ENCODE data around the gene ICAM4. TPM values are rescaled to one million over a fixed set of nuclear protein-coding genes. Genes with fewer than 3 reads are reported as not detected.
A peak's percentile ranks its signal among the peaks of the same experiment; 100 is the strongest.

ICAM4 gene
- total and polyA plus RNA-seq, 2 of the 13 experiments (the other 11 are each of a cell fraction or from before 2014, with no cell fraction given): 2.9 to 4.0 TPM

DNA sequence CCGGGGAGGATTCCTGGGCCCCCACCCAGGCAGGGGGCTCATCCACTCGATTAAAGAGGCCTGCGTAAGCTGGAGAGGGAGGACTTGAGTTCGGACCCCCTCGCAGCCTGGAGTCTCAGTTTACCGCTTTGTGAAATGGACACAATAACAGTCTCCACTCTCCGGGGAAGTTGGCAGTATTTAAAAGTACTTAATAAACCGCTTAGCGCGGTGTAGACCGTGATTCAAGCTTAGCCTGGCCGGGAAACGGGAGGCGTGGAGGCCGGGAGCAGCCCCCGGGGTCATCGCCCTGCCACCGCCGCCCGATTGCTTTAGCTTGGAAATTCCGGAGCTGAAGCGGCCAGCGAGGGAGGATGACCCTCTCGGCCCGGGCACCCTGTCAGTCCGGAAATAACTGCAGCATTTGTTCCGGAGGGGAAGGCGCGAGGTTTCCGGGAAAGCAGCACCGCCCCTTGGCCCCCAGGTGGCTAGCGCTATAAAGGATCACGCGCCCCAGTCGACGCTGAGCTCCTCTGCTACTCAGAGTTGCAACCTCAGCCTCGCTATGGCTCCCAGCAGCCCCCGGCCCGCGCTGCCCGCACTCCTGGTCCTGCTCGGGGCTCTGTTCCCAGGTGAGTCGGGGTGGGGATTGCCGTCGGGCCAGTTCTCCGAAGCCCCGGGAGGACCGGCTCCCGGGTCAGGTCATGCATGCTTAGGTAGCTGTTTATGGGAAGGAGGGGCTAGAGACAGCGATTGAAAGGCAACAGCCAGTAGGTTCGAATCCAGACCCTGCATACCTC is 15.9 kb upstream of the ICAM4 start, which contains the start of gene ICAM1:
ICAM1 (plus strand) TSS at position 505 of the 779 bp plus-strand sequence; CDS start at position 545, 40 bp downstream.
- Histone ChIP-seq H3K27ac (ENCODE audit: extremely low read length, insufficient read depth, low read length) (peak within 1 kb of the TSS; percentile 85), H3K36me3 (replicated peaks in 1 of 2; ENCODE audit: control insufficient read depth in 1 of 2, insufficient read depth in 2 of 2, low read length in 2 of 2) (peaks cover 5 to 15% of the 10 kb centered on the region in 2 experiments; a peak in 3 of 5 replicates), H3K27me3 (ENCODE audit: control insufficient read depth in 1 of 2, insufficient read depth in 2 of 2, low read length in 2 of 2) (no peaks in the 10 kb centered on the region), H2AFZ (ENCODE audit: low read length) (no peak within 1 kb of the TSS), H3K4me3 (replicated peaks in 1 of 3; ENCODE audit: insufficient read depth in 1 of 3, low read depth in 2 of 3, low read length in 3 of 3) (peak within 1 kb of the TSS; percentile 68 to 81 (median 76)), H3K79me2 (ENCODE audit: insufficient read depth, low read length) (peaks cover 28% of the 10 kb centered on the region), H3K9me3 (ENCODE audit: low read length) (no peaks in the 10 kb centered on the region), H3K4me1 (ENCODE audit: insufficient read depth, low read length) (peaks cover 62% of the 10 kb centered on the region), H3K4me2 (ENCODE audit: low read depth, low read length) (peak within 1 kb of the TSS; percentile 87), H4K20me1 (ENCODE audit: insufficient read depth, low read length) (no peaks in the 10 kb centered on the region), H3K9ac (ENCODE audit: insufficient read depth, low read depth, low read length) (peak within 1 kb of the TSS; percentile 79)
- intact Hi-C loops (cut with micrococcal nuclease; ENCODE audit: unreplicated experiment): loop anchor here (2.0 kb wide), 1 partner anchor 16 kb away; the partner anchor contains the start of gene ICAM4
- POLR2A ChIA-PET: interaction anchor here (0.6 to 6.5 kb wide), 24 partner anchors 8 to 235 kb away, joined by 3 to 149 read pairs (median 4); partner anchors contain the start of genes CDC37, ICAM4, ICAM5 and RAVER1
- ATAC-seq (peak; percentile 84), FAIRE-seq (peak; percentile 4), DNase-seq (ENCODE audit: low spot score) (peak; percentile 83)
- in situ Hi-C loops (cut with HindIII; ENCODE audit: extremely low pct_ligation_motif_present, low pct_unique_long_range_greater_than_20kb): loop anchor here (5.0 kb wide), 1 partner anchor 121 kb away; no protein-coding TSS in a partner anchor
- BruUV-seq (replicated peaks): TSS peak; percentile 99
- WGBS (ENCODE audit: low lambda C conversion rate): 2% methylated on average over 6 of the region's 51 CpGs
- CTCF ChIA-PET (ENCODE audit: low intra/inter-chr PET ratio, low total read pairs): interaction anchor here (3.6 kb wide), 1 partner anchor 119 kb away, joined by 47 read pairs; no protein-coding TSS in a partner anchor
- TF ChIP-seq THAP11 (CRISPR knock-in tag; IDR thresholded peaks at IDR 0.05): peak; percentile 82
- TF ChIP-seq ZNF160 (CRISPR knock-in tag; IDR thresholded peaks at IDR 0.05): peak; percentile 87; the same call in 1 of the 2 replicates
- TF ChIP-seq, protein P1, sequence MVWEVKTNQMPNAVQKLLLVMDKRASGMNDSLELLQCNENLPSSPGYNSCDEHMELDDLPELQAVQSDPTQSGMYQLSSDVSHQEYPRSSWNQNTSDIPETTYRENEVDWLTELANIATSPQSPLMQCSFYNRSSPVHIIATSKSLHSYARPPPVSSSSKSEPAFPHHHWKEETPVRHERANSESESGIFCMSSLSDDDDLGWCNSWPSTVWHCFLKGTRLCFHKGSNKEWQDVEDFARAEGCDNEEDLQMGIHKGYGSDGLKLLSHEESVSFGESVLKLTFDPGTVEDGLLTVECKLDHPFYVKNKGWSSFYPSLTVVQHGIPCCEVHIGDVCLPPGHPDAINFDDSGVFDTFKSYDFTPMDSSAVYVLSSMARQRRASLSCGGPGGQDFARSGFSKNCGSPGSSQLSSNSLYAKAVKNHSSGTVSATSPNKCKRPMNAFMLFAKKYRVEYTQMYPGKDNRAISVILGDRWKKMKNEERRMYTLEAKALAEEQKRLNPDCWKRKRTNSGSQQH (CRISPR knock-in tag; IDR thresholded peaks at IDR 0.05; ENCODE audit: low read depth): peak; percentile 69; the same call in 1 of the 2 replicates
- TF ChIP-seq ZNF136 (CRISPR knock-in tag; IDR thresholded peaks at IDR 0.05; ENCODE audit: low read depth): 0 out of 2 replicates have a peak, but pooled peaks have one; percentile 22
- no peak for TF ChIP-seq ZKSCAN5 (CRISPR knock-in tag; IDR thresholded peaks at IDR 0.05)
- no peak for TF ChIP-seq MAFG (CRISPR knock-in tag; IDR thresholded peaks at IDR 0.05)
- peak; percentile 90 for TF ChIP-seq MED8 (CRISPR knock-in tag; IDR thresholded peaks at IDR 0.05; ENCODE audit: insufficient replicate concordance)
- TF ChIP-seq ZNF615 (CRISPR knock-in tag; IDR thresholded peaks at IDR 0.05; ENCODE audit: borderline replicate concordance): peak; percentile 80; the same call in 1 of the 2 replicates
- peak; percentile 69; the same call in 1 of the 2 replicates for TF ChIP-seq AHR (CRISPR knock-in tag; IDR thresholded peaks at IDR 0.05)
- TF ChIP-seq ZBTB42 (CRISPR knock-in tag; IDR thresholded peaks at IDR 0.05): peak; percentile 66; the same call in 1 of the 2 replicates
- TF ChIP-seq ZNF879 (CRISPR knock-in tag; IDR thresholded peaks at IDR 0.05): no peak; the same call in 1 of the 2 replicates
- peak; percentile 62 for TF ChIP-seq ZNF263 (CRISPR knock-in tag; IDR thresholded peaks at IDR 0.05)
- no peak for TF ChIP-seq PCBP2 (optimal IDR thresholded peaks at IDR 0.05; ENCODE audit: low read depth, low read length, poor library complexity, severe bottlenecking)
- TF ChIP-seq ZNF710 (CRISPR knock-in tag; IDR thresholded peaks at IDR 0.05; ENCODE audit: borderline replicate concordance): no peak
- TF ChIP-seq TAF1 (CRISPR knock-in tag; IDR thresholded peaks at IDR 0.05): peak; percentile 90
- peak; percentile 55; the same call in 1 of the 2 replicates for TF ChIP-seq PRDM4 (CRISPR knock-in tag; IDR thresholded peaks at IDR 0.05; ENCODE audit: borderline replicate concordance)
- TF ChIP-seq WIZ (CRISPR knock-in tag; IDR thresholded peaks at IDR 0.05): 0 out of 2 replicates have a peak, but pooled peaks have one; percentile 14
- TF ChIP-seq ZNF772 (CRISPR knock-in tag; IDR thresholded peaks at IDR 0.05): peak; percentile 98
